Activated T-helper 9 cell treated with anti-CD3 and anti-CD28 coated beads, Interleukin-2, amount 50 U/mL, for 16 hours (primary cell): Measurements from ENCODE around the gene COX4I1.

Source experiments
- DNase-seq: peaks from one replicate; pipeline ENCODE4 v3.0.0-alpha.2; 2020; ENCODE audit warnings: low read depth

Gene COX4I1

DNA sequence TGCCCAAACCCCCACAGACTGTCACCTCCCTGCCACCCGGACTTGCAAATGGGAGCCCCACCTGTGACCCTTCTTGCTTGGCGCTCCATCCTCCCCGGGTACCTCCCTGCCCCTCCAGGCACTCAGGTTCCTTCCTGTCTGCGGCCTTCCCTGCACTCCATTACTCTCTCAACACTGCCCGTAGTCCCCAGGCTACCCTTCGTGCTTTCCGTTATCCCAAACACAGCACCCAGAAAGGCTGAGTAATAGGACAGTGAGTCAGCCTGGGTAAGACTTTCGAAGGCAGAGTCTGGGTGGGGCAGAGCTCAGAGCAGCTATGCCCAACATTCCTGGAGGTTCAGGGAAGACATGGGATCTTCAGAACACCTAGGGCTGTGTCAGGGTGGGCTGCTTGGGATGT lies 32.0 kb upstream of the COX4I1 start:
- DNase-seq = no peak

DNA sequence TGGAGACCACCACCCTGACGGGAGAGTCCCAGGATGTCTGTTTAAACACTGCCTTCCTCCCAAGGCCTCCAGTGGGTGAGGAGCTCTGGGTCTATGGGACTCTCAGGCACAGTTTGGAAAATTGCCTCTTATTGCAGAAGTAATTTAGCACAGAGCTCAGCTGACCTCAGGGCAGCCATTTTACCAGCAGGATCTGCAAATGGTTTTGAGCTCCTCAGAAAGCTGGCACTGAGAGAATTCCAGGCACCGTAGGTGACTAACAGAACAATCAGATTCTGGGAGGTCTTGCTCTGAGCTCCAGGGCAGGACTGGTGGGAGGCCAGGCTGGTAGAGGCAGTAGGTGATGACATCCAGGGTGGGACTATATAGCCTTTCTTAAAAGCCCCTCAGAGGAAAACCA lies 31.3 kb upstream of the COX4I1 start:
- no peak for DNase-seq

- no peak for DNase-seq
These were observed 28.8 kb upstream of the COX4I1 start for GRCh38 chr16:85770741-85771140.

DNA sequence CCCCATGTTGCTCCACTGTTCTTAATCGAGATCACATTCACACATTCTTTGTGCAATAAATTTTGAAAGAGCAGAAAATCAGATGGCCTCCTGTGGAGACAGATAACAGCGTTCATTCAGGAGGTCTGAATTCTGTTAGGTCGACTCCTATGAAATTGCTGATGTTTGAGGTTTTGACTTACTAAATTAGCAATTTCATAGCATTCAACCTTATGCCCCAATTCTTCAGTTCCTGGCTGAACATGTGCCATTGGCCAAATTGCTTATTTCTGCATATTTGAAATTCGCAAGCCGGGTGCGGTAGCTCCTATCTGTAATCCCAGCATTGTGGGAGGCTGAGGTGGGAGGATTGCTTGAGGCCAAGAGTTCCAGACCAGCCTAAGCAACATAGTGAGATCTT lies 26.5 kb upstream of the COX4I1 start:
- no peak for DNase-seq

- no peak for DNase-seq
These were observed 25.4 kb upstream of the COX4I1 start for GRCh38 chr16:85774136-85774535.

DNA sequence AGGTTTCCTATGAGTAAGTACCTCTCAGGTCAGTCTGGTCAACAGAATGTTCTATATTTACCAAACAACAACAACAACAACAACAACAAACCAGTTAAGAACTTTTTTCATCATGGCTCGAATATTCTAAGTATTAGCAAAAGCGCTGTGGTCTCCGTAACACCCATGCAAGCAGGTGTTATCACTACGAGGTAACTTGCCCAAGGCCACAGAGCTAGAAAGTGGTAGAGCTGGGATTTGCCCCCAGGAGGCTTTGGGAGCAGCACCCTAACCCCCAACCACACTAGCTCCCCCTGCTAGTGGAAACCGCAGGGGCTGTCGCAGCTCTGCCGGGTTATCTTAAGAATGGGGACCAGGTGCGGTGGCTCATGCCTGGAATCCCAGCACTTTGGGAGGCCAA lies 24.7 kb upstream of the COX4I1 start:
- DNase-seq = no peak

DNA sequence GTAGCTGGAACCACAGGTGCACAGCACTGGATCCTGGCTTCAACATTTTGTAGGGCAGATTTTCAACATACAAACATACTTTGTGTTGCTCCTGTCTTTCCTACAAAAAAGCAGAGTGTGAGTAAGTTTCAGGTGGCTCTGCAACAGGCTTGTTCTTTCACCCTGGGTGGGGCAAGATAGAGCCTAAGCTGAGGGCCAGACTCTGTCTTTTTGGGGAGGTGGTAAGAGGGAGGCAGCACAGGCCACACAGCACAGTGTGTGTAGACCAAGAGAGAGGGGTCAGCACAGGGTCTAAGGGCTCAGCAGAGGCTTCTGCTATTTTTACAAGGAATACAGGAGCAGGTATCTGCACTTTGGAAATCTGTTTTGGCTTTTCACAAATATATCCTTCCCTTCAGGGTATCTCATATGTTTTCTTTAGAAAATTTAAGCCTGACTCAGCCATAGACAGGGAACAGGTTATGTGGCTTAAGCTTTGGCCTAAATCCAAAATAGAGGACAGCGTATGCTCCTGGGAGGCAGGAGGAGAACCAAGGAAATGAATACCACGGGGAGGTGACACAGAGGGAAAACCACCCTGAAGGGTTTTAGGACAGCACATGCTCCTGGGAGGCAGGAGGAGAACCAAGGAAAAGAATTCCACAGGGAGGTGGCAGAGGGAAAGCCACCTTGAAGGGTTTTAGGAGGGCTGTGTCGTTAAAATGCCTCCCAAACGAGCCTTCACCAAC lies 21.7 kb upstream of the COX4I1 start:
- no peak for DNase-seq

GRCh38 chr16:85778873-85779272 lies 20.6 kb upstream of the COX4I1 start:
- DNase-seq = no peak

- DNase-seq = no peak
These were observed 19.2 kb upstream of the COX4I1 start for GRCh38 chr16:85780281-85780680.

GRCh38 chr16:85781156-85781555 lies 18.3 kb upstream of the COX4I1 start:
- DNase-seq = no peak

- no peak for DNase-seq
These were observed 17.7 kb upstream of the COX4I1 start for GRCh38 chr16:85781695-85782370.

GRCh38 chr16:85782451-85782850 lies 17.0 kb upstream of the COX4I1 start:
- DNase-seq = no peak

GRCh38 chr16:85783441-85783840 lies 16.1 kb upstream of the COX4I1 start:
- DNase-seq = no peak

DNA sequence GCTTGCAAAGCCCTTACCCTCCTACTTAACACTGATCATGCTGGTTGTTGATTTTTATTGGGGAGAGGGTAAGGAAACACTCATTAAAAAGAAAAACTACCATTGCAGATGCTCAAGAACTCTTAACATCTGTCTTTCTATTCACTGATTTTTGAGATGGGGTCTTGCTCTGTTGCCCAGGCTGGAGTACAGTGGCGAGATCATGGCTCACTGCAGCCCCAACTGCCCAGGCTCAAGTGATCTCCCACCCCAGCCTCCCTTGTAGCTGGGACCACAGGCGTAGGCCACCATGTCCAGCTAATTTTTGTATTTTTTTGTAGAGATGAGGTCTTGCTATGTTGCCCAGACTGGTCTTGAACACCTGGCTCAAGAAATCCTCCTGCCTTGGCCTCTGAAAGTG lies 14.7 kb upstream of the COX4I1 start:
- no peak for DNase-seq

GRCh38 chr16:85785927-85786326 lies 13.6 kb upstream of the COX4I1 start:
- no peak for DNase-seq

DNA sequence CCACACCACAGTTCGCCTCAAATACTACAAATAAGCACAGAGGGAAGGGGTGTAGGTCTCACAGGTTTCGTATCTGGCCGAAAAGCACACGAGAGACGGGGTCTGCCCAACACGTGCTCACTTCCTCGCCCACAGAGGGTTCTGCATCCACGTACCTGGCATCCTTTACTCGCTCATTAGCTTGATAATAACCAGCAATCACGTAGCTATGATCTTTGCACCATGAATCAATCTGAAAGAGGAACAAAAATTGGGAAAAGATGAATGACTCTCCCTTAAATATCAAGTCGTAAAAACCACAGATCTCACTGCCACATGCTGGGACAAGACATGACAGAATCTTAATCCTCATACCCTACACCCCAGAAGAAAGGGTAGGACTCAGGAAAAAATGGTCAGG lies 10.7 kb upstream of the COX4I1 start:
- DNase-seq = no peak

- DNase-seq = no peak
These were observed 9.7 kb upstream of the COX4I1 start for GRCh38 chr16:85789773-85790172.

DNA sequence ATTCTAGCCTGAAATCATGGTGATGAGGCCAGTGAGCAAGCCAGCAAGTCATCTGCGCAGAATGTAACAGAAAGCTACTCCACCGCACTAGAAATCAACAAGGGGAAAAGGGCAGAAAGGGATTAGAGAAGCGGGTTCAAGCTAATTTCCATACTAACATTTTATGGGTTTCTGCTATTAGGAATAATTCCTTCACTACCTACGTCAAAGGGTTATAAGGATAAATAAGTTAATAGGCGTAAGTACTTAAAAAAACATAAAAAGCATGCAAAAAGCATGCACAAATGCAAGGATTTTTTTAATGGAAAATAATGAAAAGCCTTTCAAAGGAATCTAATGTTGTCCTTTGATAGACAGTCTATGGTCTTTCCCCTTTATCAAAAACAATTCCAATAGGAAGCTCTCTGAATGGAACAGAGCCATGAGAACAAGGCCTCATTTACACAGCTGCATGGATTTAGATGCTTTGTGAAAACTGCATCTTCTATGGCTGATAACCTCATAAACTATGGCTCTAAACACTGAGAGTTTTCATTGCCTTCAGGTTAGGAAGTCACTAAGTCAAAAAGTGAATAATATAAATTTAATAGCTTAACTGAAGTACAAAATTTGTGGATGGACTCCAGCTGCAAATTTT lies 5.7 kb upstream of the COX4I1 start:
- no peak for DNase-seq

- no peak for DNase-seq
These were observed 4.8 kb upstream of the COX4I1 start for GRCh38 chr16:85794696-85795095.

DNA sequence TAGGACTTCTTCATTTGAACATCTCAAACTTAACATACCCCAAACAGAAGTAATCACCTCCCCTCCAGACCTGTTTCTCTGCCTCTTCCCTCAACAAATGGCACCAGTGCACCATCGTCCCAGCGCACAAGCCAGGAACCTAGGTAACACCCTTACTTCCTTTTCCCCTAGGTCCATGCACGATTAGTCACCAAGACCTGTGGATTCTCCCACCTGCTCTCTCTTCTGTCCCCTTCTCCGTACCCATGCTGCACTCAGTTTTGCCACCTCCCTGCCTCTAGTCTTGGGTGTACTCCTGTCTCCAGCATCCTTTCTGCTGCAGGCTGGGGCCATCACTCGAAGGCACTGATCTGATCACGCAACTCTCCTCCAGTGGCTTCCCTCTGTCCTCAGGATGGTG lies 3.3 kb upstream of the COX4I1 start:
- DNase-seq = no peak

DNA sequence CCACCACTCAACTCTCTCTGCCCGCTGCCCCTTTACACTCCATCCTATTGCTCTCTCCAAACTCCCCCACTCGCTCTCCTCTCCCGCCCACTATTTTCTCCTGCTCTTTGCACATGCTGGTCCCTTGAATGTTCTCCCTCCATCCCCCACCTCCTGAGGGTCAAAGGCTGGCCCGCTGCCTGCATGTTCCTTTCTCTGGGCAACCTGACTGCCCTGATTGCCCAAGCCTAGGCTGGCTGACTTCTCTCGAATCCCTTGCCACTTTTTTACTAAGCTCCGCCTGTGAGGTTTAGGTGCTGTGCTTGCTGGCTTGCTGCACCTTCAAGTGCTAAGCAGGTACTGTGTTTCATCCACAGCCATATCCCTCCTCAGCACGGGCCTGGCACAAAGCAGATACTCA lies 2.9 kb upstream of the COX4I1 start:
- no peak for DNase-seq

GRCh38 chr16:85798283-85798776 lies 1.2 kb upstream of the COX4I1 start:
- no peak for DNase-seq

DNA sequence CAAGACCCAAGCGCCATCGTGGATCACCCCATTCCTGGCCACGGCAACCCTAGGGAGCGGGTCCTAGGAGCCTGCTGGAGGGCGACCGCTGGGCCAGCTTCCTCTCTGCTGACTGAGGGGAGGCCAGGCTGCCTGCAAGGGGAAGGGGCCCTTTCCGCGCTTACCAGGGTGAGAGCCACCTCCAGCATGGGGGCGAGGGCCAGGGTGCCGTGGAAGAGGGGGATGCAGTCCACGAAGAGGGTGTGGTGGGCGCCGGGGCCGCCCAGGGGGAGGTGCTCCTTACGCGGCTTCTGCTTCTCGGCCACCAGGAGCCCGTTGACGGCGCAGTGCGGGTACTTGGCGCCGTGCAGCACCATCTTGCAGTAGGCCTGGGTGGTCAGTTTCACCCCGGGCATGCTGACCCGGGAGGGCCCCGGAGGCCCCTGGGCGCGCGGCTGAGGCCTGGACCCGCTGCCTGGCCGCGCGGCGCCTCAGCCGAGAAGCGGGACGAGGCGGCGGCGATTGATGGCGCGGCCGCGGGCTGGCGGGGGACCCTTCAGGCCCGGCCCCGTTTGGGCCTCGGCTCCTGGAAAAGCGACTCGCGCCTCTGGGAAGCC lies 496 bp upstream of the COX4I1 start:
- DNase-seq = peak; percentile 13
